BJ (cell line): Measurements from ENCODE around the gene CALCOCO1. TPM values are rescaled to one million over a fixed set of nuclear protein-coding genes. Genes with fewer than 3 reads are reported as not detected.

Source experiments
- CTCF ChIA-PET: fragments of 350-600 bp; formaldehyde crosslinking; extraction: SDS; loops from one replicate; lab custom pipeline; 2021; ENCODE audit warnings: antibody characterized with exemption, inconsistent platforms; lab: Yijun Ruan, JAX
- POLR2A ChIA-PET: fragments of 300-600 bp; sonication (Branson Sonifier 250); formaldehyde crosslinking; extraction: SDS; loops from one replicate; lab custom pipeline; 2021; ENCODE audit warnings: antibody characterized with exemption; lab: Charles Lee
- DNase-seq: peaks from one replicate; pipeline ENCODE4 v3.0.0-alpha.2; 2011; ENCODE audit warnings: low read depth
- H3K27me3 ChIP-seq: 2 replicates; pipeline ENCODE4 v1.6.0; 2011; ENCODE audit warnings: low read length; ENCODE audit not compliant: control insufficient read depth, insufficient read depth
- H3K36me3 ChIP-seq: 2 replicates; pipeline ENCODE4 v1.5.1; 2011; ENCODE audit warnings: low read length; ENCODE audit not compliant: control insufficient read depth, insufficient read depth
- H3K4me3 ChIP-seq: 2 replicates; pipeline ENCODE4 v1.5.1; 2011; ENCODE audit warnings: low read depth, mild to moderate bottlenecking, control low read depth, low read length
- polyA plus RNA-seq: library from polyadenylated mRNA; depleted of rRNA; stranded (reverse); fragments of >200 nt; gene quantifications from 2 replicates; pipeline ENCODE4 v1.2.3, GENCODE V29; 2011
- TF ChIP-seq, protein P1 (sequence below): IDR thresholded peaks from 2 replicates; pipeline ENCODE4 v1.5.1; 2011; ENCODE audit warnings: low read depth, mild to moderate bottlenecking, control low read depth, inconsistent platforms, low read length, moderate library complexity; ENCODE audit not compliant: insufficient read depth

The CALCOCO1 gene
- polyA plus RNA-seq, 1 experiment: 206 TPM

DNA sequence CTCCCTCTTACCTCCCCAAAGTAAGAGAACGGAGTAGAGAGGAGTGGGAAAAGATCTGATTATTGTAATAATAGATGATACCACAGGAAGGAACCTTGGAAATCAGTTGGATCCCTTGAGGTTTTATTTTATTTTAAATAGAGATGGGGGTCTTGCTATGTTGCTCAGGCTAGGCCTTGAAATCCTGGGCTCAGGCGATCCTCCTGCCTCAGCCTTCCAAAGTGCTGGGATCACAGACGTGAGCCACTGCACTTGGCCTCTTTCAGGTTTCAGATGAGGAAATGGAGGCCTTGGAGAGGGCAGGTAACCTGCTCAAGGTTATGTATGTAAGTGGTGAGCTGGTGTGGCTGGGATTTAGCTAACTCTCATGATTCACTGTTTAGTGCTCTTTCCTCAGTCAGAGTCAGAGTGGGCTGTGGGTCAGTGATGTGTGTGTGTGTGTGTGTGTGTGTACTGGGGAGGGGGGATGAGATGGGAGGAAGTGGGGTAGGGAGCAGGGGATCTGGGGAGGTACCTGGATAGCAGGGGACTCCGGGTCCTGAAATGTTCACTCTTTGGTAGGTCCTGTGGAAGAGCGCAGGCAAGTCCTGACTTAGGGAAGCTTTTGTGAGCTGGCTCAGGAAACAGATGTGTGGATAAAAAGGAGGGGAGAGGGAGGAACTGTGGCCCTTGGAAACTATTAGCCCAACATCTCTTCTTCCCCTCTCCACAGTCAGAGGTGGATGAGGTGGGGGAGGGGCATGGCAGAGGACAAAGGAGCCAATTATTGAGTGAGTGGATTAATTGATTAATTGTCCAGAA, 29.2 kb upstream of the CALCOCO1 start:
- ChIA-PET POLR2A (no interaction called here), CTCF (interaction anchor here (0.8 to 11.2 kb wide), 17 partner anchors 10 to 451 kb away, joined by 3 to 124 read pairs (median 4); partner anchors contain the start of gene HOXC10)
- no peaks in the 10 kb centered on the region for H3K36me3 ChIP-seq
- TF ChIP-seq, protein P1, sequence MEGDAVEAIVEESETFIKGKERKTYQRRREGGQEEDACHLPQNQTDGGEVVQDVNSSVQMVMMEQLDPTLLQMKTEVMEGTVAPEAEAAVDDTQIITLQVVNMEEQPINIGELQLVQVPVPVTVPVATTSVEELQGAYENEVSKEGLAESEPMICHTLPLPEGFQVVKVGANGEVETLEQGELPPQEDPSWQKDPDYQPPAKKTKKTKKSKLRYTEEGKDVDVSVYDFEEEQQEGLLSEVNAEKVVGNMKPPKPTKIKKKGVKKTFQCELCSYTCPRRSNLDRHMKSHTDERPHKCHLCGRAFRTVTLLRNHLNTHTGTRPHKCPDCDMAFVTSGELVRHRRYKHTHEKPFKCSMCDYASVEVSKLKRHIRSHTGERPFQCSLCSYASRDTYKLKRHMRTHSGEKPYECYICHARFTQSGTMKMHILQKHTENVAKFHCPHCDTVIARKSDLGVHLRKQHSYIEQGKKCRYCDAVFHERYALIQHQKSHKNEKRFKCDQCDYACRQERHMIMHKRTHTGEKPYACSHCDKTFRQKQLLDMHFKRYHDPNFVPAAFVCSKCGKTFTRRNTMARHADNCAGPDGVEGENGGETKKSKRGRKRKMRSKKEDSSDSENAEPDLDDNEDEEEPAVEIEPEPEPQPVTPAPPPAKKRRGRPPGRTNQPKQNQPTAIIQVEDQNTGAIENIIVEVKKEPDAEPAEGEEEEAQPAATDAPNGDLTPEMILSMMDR: no peak
- no peak overlapping the region for H3K4me3 ChIP-seq
- H3K27me3 ChIP-seq: peaks cover 53% of the 10 kb centered on the region
- DNase-seq: no peak

DNA sequence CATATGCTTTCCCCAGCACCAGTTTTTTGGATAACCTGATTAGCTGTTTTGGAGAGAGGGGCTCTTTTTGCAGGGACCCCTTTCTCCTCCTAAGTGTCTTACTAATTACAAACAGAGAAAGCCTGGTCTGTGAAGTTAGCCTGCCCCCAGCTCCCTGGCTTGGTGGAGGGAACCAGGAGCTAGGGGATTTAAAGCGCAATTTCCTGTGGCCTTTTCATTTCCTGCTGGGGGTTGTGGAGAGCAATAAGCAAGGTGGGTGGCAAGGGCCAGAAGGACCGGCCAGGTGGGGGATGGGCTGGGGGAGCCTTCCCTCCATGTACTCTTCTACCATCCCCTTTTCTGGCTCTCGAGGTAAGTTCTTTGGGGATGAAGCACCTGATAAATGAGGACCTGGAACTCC, 28.6 kb upstream of the CALCOCO1 start:
- TF ChIP-seq, protein P1: no peak
- Histone ChIP-seq H3K27me3 (peaks cover 56% of the 10 kb centered on the region), H3K4me3 (no peak overlapping the region), H3K36me3 (no peaks in the 10 kb centered on the region)
- ChIA-PET POLR2A (no interaction called here), CTCF (interaction anchor here (0.8 to 11.2 kb wide), 8 partner anchors 11 to 446 kb away, joined by 3 to 124 read pairs (median 4); partner anchors contain the start of gene HOXC10)
- DNase-seq: no peak

DNA sequence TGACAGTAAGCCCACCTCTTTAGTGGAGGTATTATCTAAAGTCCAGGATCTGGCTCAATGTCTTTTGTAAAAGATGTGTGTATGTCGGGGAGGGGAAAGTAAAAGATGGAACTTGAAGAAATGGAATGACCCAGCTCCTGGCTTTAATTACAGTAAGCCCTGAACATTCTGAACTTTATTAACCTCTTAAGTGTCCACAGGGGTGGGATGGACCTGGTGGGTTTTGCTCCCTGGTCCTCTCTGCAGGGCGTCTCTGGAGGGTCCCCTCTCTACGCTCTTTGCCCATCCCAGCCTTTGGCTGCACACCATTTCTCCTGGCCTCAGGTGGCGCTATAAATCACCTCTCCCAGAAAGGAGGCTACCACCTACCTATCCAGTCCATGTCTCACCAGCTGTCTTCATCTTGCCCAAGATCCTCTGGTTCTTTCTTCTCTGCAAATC, 28.2 kb upstream of the CALCOCO1 start:
- Histone ChIP-seq H3K27me3 (peaks cover 60% of the 10 kb centered on the region), H3K4me3 (no peak overlapping the region), H3K36me3 (no peaks in the 10 kb centered on the region)
- TF ChIP-seq, protein P1: no peak
- ChIA-PET POLR2A (no interaction called here), CTCF (interaction anchor here (0.8 to 11.2 kb wide), 6 partner anchors 11 to 230 kb away, joined by 3 to 124 read pairs (median 4); partner anchors contain the start of gene HOXC10)
- DNase-seq: no peak

DNA sequence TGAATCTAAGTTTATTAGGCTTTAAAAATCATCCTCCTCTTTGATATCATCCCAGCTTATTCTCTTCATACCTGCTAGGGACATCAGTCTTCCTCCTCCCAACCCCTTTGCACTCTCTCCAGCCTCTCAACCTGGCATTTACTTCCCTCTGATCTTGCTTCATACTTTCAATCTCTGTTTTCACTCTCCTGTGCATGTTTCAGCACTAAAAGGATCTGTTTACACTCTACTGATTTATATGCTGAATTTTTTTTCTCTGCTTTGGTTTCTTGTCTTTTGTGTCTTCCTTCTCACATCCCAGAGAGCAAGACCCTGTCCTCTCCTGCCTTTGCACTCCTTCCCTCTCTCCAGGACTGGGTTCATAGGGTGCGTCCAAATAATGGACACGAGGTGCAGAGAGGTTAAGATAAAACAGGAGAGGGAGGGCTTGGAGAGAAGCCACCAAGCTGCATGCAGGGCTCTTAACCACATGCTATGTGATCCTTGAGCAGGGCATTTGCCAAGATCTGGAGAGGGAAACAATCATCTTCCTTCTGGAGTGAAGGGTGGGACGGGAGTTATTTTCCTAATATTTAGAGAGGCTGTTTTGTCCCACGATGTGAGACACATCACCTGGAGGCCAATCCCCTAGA, 27.5 kb upstream of the CALCOCO1 start:
- TF ChIP-seq, protein P1: no peak
- H3K36me3 ChIP-seq: no peaks in the 10 kb centered on the region
- H3K4me3 ChIP-seq: no peak overlapping the region
- ChIA-PET CTCF (interaction anchor here (0.7 to 11.2 kb wide), 5 partner anchors 10 to 850 kb away, joined by 3 to 124 read pairs (median 4); partner anchors contain the start of genes HOXC10 and KRT8), POLR2A (no interaction called here)
- peaks cover 66% of the 10 kb centered on the region for H3K27me3 ChIP-seq
- no peak for DNase-seq

DNA sequence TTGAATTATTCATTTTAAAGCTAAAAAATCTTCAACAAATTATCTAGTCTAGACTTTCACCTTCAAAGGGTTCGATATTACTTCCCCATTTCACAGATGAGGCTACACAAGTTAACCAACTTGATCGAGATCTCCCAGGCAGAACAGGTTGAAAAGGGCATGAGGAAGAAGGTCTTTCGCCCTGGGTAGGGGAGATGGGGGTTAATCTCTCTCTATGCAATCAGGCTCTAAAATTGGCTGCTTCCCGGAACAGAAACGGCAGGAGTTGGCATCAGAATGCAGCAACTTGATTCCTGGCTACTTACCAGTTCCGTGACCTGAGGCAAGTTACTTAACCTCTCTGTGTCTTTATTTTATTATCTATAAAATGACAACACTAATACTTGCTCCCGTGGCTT, 26.9 kb upstream of the CALCOCO1 start:
- no peaks in the 10 kb centered on the region for H3K36me3 ChIP-seq
- H3K27me3 ChIP-seq: peaks cover 66% of the 10 kb centered on the region
- ChIA-PET CTCF (interaction anchor here (0.7 to 11.2 kb wide), 5 partner anchors 9 to 849 kb away, joined by 3 to 124 read pairs (median 4); partner anchors contain the start of gene KRT8), POLR2A (no interaction called here)
- DNase-seq: no peak
- no peak overlapping the region for H3K4me3 ChIP-seq
- TF ChIP-seq, protein P1: no peak
